ENCODE data around the gene DDX1.
"Not testable (repeated sequence)": the region's sequence is repeated elsewhere in the genome, so short reads cannot be mapped to it uniquely, and the experiment has no call there.

The DDX1 gene

DNA sequence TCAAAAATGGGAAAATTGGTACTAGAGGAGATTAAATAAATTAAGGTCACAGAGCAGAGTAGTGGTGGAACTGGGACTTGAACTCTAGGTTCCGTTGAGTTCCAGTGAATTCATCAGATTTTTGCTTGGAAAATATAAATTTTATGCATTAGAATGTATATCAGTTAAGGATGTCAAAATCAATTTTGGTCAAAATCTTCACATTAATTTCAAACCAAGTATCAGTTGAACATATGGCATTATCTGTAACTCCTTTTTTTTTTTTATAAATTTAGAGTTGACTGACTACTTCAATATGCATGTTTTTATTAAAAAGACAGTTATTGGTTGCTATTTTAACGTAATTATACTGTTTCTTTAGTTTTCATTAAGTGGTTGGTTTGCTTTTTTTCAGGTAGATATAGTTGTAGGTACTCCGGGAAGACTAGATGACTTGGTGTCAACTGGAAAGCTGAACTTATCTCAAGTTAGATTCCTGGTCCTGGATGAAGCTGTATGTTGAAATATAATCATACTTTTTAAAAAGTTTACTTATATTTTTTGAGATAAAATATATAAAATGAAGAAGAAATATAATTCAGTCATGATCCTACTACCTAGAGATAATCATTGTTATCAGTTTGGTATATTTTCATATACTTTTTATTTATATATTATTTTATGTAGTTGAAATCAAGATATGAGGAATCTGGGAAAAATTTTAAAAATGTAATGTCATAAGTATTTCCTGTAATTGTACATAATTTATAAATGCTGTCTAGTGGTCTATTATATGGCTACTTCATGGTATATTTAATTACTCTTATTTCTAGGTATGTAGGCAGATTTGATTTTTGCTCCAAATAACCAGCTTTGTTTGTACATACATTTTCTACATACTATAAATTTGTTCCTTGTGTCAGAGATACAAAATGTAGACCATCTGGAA, 25.4 kb downstream of the DDX1 start:
- FAIRE-seq = no peak

DNA sequence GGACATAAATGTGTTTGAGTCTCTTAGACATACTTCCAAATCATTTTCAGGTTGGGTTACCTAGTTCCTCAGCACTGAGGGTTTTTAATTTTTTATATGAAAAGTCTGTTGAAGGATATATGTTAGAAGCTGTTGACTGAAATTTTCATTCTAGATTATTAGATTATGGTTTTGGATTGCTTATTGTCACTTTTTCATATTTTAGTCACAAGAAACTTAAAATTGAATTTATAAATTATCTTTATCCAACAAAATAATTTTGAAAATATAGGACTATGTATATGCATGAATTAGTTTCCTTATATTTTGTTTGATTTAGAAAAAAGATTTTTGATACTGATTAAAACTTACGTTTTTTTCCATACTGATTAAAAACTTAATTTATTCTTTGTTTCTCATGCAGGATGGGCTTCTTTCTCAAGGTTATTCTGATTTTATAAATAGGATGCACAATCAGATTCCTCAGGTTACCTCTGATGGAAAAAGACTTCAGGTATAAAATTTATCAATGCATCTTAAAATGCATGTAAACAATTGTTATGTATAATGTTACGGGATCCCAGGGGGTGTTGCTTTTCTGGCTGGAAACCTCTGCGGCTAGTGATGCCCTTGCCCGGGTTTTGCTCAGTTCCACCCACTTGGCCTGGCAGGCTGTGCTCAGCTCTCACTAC, 26.2 kb downstream of the DDX1 start:
- FAIRE-seq = no peak

DNA sequence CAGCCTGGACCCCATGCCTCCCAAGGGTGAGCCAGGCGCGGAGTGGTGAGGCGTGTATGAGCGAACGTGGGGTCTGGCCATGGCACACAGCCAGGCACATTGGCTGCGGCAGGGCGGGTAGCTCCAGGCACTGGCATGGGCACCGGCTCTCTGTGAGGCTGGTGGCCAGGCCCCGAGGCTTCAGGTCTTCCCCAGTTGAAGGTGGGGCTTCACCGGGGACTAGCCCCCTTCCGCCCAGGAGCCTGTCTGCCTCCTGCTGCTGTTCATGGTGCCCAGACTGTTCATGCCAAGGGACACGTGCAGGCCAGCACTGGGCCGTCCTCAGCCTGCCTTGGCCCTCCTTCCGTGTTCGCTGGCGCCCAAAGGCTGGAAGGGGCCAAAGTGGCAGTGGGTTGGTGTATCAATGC, 26.8 kb downstream of the DDX1 start:
- no peak for FAIRE-seq

DNA sequence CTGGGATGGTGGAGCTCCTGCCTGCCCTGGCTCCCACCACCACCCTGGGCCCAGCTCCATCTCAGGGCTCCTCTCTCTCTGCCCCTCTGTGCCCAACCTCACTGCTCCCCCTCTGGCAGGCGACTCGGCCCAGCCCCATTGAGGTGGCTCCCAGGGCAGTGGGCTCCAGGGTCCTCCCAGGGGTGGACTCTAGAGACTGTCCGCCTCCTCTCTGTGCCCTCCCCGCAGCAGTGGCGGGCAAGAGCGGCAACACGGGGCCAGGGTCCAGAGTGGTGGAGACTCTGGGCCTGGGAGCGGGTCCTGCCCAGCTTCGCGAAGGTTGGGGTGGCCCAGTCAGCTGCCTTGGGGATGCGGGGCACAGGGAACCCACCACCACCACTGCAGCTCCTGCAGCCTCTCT, 27.4 kb downstream of the DDX1 start:
- no peak for FAIRE-seq

DNA sequence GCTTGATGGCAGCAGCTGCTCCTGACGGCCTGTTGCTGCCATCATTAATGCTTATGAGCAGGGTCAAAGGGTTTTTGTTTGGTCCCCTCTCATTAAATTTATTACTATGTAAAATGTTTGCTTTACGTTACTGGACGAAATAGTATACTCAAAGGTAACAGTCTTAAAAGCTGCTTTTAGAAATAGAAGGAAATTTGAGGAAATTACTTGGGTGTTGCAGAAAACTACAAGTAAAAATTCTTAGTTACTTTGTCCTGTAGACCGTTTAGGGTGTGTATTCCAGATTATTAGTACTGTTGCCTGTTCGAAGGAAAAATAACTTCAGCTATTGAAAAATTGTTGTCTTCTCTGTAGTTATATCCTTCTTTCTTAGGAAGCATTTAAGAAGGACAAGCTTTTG, 27.8 kb downstream of the DDX1 start:
- FAIRE-seq = no peak

DNA sequence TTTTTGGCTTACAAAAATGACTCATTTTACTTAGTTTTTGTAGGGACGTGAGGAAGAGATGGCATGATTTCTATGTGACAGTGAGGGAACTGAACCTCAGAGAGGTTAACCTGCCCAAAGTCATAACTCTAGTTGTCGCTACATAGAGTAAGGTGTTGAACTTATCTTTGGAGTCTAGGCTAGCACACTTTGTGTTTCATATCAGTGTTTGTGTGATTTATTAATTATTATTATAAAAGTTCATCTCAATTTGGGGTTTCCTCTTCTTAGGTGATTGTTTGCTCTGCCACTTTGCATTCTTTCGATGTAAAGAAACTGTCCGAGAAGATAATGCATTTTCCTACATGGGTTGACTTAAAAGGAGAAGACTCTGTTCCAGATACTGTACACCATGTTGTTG, 28.3 kb downstream of the DDX1 start:
- no peak for FAIRE-seq

DNA sequence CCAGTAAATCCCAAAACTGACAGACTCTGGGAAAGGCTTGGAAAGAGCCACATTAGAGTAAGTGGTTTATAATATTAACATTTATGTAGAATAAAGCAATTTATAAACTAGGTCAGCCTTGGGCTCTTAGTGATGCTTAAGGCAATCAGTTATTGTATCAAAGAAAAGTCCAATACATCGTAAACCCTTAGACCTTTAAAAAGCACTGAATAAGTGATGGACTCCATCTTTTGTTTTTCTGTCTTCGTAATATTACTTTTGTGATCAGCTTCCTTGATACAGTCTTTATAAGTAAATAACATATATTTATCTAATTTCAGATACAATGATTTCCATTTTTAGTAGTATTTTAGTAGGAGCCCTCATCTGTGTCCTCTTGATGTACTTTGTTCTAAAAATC, 28.7 kb downstream of the DDX1 start:
- FAIRE-seq = no peak

DNA sequence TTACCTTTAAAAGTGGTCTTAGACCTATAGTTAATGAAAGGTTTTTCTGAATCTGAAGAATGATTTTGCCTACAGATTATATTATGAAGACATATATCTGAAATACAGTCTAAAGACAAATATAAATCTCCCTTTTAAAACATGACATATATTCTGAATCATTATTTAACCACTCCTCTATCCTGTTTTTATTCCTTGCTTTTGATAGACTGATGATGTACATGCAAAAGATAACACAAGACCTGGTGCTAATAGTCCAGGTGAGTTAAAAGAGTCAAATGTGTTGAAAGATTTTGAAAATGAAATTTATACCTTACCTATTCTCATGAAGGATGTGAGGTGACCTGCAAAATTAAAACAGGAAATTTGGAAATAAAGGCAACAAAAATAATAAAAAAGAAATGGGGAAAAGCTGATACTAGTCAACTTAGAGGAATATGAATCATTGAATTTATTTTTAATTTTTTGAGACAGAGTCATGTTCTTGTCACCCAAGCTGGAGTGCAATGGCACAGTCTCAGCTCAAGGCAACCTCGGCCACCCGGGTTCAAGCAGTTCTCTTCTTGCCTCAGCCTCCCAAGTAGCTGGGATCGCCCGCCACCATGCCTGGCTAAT, 29.3 kb downstream of the DDX1 start:
- FAIRE-seq = no peak

DNA sequence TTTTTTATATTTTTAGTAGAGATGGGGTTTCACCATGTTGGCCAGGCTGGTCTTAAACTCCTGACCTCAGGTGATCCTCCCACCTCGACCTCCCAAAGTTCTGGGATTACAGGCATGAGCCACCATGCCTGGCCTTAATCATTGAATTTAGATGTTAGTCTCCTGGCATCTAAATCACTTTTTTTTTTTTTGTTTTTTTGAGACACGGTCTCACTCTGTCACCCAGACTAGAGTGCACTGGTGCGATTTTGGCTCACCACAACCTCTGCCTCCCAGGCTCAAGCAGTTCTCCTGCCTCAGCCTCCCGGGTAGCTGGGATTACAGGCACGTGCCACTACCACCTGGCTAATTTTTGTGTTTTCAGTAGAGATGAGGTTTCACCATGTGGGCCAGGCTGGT, 29.8 kb downstream of the DDX1 start:
- not testable (repeated sequence) for FAIRE-seq

DNA sequence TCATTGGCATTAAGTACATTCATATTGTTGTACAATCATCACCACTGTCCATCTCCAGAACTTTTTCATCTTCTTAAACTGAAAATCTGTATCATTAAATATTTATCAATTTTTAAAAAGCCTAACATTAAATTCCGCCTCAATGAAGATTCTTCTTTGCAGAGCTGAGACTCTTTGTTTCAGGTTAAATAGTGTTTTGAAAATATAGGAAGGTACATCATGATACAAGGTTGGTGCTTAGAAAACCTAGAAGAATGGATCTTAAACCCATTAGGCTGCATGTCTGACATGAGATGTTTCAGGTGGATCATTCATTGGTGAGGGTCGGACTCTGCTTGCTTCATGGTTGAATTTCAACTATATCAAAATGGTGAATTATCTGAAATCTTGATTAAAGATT, 30.5 kb downstream of the DDX1 start:
- no peak for FAIRE-seq

DNA sequence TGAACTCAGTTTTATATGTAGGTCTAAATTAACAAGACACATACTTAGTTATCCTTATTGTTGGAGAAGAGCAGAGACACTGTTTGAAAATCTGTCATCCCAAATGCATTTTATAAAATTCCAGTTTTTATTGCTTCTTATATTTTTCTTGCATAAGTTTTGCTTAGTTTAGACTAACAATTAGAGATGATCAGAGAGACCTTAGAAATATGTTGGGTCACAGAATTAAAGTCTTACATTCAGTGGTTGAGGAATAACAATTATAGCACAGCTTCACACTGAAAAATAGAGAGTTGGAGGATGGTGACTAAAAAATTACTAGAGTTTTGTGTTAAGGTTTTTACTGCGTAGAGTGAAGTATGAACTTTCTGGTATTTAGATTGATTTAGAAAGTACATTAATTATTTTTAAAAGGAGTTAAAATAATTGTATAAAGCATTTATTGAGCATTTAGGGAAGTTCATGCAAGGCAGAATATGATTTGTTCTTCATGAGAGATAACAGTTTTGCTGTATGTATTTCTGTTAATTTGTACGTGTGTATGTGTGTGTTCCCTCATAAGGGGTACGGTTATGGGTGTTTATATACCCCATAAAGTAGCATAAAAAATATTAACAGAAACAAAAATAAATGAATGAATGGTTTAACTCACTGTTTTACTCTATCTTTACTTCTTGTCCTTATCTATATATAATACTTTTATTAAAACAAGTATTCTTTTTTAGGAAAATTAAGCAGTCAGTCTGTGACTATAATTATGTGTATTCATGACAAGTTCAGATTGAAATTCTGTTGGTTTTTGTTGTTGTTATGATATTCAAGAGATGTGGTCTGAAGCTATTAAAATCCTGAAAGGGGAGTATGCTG, 31.2 kb downstream of the DDX1 start:
- FAIRE-seq = no peak

DNA sequence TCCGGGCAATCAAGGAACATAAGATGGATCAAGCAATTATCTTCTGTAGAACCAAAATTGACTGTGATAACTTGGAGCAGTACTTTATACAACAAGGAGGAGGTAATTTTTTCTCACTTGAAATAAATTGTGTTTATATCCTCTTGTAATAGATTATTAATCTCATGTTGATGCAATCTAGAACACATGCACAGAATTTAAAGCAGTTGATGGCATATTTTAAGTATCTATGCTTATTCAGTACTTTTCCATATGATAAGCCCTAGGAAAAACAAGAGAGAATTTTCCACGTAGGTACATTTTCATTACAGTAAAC, 31.8 kb downstream of the DDX1 start:
- no peak for FAIRE-seq

DNA sequence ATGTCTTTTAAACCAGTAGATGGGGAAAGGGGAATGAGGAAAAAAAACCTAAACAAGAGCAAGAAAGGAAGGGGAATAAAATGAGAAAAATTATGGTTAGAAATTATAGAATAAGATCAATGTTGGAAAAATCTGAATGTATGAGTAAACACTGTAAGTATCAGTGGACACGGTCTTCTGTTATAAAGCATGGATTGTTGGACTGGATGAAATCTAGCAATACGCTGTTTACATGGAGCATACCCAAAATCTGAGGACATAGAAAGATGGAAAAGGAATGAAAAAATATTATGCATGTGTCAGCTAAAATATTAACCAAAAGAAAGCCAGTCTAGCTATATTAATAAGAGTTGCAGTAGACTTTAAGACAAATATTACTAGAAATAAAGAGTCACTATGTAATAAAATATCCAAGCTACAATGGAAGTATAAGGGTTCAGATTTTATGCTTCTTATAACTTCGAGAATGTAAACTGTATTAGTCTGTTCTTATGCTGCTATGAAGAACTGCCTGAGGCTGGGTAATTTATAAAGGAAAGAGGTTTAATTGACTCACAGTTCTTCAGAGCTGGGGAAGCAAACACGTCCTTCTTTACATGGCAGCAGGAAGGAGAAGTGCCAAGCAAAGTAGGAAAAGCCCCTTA, 32.4 kb downstream of the DDX1 start:
- no peak for FAIRE-seq

DNA sequence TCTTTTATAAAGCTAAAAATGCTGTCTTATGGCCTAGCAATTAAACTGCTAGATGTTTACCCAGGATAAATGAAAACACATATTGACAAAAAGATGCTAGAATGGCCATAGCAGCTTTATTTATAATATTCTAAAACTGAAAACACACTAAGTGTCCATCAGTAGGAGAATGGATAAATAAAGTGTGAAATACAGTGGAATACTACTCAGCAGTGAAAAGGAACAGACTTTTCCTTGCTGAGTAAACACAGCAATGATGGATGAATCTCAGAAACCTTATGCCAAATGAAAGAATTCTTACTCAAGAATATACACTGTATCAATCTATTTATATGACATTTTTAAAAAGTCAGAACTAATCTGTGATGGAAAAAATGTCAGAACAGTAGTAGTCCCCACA, 33.2 kb downstream of the DDX1 start:
- FAIRE-seq = no peak

DNA sequence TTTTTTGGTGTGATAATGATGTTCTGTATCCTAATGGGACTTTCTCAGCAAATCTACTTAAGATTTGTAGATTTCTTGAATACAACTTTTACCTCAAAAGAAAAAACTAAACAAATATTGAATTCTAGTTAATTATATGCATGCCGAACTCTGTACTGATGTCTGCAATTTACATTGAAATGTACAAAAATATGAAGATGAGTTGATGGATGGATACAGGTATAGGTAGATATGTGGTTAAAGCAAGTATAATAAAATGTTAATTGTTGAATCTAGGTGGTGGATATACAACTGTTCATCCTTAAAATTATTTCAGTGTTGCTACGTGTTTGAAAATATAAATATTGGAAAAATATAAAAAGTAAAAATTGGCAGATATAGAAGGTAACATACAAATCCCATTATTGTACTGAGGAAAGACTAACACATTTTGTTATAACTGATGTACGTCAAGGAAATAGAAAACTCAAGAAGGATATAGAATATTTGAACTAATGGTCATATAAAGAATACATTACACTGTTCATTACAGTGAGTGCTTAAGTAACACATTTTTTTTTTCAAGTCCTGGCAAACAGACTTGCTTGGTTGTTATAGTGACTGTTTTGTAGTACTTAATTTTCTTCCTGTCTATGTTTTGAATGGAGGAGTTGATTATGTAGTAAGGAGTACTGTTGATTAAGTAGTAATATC, 33.8 kb downstream of the DDX1 start:
- no peak for FAIRE-seq

DNA sequence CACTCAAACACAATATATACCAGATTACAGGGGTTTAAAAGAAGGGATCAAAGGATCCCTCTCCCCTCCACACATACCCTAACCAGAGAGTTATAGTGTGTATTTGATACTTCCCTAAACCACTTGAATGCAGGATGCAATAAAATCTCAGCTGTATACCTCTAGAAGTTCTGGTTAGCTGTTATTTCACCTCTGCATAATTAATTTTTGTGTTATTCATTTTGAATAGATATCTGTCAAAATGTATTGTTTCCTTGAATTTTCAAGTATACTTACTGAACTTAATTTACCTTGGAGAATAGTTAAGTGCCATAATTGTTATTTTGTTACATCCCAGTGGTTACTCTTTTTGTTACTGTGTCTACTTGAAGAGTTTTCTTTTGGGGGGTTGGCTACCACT, 34.5 kb downstream of the DDX1 start:
- FAIRE-seq = no peak

DNA sequence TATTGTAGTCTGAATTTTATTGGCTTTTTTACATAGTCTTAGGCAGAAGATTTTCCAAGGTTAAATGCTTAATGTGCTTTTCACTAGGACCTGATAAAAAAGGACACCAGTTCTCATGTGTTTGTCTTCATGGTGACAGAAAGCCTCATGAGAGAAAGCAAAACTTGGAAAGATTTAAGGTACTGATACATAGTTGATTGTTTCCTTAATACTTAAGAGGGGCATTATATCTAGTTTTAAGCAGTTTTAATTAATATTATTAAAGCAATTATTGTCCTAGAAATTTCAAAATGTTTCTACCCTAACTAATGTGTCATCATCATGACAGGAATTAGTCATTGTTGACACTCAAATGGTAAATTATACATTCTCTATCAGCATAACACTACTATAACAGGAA, 35.3 kb downstream of the DDX1 start:
- FAIRE-seq = no peak

DNA sequence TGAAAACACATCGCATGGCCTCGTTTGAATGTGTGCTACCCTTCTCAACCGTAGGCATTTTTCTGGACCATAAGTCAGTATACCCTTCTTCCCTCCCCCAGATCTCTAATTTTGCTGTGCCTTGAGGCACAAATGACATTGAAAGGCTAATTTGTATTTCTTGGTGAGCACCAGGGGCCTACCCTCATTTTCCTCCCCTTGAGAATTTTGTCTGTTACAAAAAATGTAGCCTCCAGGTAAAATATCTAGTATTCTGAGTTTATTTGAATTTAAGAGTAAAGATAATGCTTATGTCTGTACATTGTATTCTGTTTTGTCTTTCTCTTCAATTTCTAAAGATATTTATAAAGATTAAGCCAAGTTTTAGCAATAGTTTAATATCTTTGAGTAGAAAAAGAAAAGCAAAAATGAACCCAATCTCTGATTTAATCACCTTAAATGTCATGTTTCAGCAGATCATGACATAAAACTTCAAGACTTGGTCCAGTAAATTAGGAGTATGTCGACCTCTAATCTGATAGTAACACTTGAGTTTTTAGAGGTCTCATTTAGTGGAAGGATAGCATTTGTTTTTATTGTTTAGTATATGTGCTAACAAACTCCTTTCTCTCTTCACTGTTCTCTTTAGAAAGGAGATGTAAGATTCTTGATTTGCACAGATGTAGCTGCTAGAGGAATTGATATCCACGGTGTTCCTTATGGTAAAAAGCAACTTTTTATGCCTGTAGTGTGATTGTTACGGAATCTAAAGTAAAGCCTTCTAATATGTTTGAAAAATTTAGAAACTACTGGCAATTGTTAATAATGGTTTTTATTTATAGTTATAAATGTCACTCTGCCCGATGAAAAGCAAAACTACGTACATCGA, 36.4 kb downstream of the DDX1 start:
- FAIRE-seq = no peak

DNA sequence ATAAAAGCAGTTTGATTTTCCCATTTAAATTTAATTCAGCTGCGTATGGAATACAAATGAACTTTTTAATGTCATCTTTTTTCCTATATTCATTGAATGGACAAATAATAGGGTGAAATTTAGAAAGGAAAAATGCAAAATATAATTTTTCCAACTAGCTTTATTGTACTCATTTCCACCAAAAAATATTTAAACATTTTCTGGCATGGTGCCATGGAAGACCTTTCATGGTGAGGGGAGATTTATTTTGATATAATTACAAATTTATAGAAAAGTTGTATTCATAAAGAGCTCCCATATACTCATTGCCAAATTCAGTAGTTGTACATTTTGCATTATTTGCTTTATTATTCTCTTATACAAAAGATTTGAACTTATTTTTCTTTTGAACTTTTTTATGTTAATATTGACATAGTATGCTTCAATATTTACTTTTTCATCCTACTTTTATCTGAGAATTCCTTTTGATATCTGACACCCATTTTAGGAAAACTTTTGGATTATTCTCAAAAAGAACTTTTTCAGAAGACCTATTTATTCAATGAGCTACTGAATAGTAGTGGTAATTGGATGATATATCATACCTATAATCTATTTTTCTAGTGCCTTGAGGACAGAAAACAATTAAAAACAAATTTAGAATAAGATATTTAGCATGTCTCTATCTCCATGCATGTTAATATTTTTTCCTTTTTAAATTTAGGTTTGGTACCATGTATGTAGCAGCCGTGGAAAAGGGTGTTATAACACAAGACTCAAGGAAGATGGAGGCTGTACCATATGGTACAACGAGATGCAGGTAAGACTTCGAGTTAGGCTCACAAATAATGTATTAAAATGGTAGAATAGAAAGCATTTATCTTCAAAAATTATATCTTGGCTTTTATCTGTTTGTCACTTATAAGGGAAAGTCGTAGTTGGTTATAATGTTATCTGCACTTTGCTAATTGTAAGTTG, 37.5 kb downstream of the DDX1 start:
- no peak for FAIRE-seq
